ENCODE results near the gene ZNF441. TPM values are rescaled to one million over a fixed set of nuclear protein-coding genes. Genes with fewer than 3 reads are reported as not detected.

ZNF441 gene
- polyA plus RNA-seq = 12.6 and 16.6 TPM in 2 replicates

DNA sequence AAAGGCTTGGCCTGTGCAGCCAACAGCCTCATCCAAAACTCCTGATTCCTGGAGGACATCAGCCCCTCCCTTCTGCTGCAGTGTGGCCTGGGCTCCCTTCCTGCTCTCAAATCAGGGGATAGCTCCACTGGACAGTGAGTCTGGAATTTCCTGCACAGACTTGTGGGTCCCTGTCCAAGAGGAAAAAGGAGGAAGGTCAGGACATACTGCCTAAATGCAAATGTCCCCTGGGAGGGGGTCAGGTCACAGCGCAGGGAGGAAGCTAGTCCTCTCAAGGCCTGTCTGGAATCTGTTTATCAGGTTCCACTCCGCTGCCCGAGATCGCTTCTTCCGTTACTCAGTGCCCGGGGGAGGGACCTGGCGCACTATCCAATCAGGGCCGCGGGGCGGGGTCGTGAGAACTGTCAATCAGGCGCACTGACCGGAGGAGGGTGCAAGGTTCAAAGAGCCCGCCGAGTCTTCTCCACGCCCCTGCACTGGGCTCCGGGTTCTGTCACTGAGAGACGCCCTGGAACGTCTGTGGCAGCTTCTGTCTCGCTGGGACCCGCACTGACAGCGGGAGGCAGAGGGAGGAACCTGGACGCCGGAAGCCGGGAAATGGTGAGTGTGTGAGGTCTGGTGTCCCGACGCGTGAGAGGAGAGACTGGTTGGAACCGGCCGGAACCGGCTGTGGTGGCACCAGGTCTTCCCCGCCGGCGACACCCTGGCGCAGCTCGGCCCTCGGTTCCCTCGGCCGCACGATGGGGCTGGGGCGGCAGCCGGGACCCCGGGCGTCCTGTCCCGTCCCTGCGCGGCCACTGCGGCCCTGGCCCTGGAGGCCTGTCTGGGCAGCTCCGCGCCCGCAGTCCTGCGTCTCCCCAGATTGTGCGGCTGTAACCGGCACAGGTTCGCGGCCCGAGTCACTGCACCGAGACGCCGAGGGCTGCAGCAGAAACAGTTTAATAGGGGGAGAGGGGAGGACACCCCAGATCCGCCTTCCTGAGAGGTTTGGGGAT is at the start of gene ZNF441:
ZNF441 (plus strand) TSS at position 404 of the 995 bp plus-strand sequence; CDS start at position 598, 194 bp downstream.

DNA sequence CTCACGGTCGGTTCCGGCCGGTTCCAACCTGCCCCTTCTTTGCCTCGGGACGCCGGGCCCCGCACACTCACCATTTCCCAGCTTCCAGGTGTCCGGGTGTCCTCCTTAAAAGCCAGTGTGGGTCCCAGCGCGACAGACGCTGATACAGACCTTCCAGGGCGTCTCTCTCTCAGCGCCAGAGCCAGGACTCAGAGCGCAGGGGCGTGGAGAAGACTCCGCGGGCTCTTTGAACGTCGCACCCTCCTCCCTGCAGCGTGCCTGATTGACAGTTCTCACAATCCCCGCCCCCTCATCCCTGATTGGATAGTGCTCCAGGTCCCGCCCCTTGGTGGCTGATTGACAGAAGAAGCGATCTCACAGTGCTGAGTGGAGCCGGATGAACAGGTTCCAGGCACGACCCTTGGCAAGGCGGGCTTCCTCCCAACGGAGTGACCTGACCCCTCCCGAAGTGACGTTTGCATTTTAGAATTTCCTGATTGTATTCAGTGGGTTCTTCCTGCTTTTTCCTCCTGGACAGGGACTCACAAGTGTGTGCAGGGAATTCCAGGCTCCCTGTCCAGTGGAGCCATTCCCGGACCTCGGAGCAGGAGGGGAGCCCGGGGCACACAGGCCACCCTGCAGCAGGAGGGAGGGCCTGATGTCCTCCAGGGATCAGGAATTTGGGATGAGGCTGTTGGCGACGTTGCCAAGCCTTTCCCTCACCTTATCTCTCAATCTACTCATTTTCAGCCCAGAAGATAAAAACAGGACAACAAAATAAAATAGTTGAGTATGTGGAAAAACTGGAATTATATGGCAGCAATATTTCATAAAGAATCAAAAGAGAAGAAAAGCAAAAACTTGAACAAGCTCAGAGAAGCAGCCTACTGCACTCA is 27.8 kb upstream of the ZNF441 start, which contains the start of gene ZNF823:
ZNF823 (minus strand) TSS at position 201 of the 875 bp plus-strand sequence; CDS start at position 74, 127 bp downstream.

DNA sequence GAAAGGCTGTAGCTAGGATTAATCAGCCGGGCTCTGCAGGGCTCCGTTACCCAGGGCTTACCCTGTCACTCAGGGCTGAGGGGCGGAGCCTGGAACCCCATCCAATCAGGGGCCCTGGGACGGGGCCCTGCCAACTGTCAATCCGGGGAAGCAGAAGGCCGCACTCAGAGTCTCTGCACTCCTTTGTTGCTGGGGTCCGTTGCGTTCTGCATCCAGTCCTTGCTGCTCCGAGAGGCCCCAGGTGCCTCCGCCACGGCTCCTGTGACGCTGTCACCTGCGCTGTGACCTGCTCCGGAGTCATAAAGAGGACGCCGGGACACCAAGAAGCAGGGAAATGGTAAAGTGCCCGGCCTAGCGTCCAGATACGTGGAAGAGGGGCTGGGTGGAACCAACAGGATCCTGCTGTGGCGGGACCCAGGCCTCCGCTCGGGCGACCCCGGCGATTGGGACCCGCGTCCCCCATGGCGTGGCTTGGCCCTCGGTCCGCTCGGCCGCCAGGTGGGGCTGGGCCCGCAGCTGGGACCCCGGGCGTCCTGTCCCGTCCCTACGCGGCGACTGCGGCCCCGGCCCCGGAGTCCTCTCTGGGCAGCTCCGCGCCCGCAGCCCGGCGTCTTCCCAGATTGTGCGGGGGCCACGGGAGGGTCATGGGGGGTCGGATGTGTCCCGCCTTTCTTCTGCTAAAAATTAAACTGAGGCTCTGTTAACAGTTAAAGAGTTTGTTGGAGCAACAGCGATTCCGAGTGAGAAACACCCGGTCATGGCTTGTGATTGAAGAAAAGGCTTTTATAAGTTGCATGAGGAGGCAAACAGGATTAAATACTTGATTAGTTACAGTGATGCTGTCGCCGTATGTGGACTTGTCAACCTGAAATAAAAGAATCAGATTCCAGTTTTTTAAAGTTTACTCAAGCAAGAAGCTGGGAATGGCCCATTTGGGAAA is 31.9 kb downstream of the ZNF441 start, which contains the start of gene ZNF491:
ZNF491 (plus strand) TSS at position 133 of the 940 bp plus-strand sequence. CDS start 7,431 bp downstream, outside the sequence.

DNA sequence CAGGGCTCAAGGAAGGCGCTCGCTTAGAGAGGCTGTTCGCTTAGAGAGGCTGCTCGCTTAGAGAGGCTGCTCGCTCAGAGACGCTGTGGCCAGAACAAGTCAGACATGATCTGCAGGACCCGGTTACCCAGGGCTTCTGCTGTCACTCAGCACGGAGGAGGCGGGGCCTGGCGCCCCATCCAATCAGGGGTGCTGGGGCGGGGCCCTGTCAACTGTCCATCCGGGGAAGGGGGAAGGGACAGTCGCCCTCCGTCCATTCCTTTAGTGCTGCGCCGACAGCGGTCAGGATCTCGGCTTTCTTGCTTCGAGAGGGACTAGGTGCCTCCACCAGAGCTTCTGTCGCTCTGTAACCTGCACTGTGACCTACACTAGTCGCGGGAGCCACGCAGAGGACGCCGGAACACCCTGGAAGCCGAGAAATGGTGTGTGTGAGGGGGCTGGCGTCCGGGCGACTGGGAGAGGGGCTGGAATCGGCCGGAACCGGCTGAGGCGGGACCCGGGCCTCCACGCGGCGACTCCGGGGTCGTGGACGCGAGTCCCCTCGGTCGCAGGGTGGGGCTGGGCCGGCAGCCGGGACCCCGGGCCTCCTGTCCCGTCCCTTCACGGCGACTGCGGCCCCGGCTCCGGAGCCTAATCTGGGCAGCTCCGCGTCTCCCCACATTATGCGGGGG is 47.4 kb downstream of the ZNF441 start, which contains the start of gene ZNF440:
ZNF440 (plus strand) TSS at position 245 of the 671 bp plus-strand sequence; CDS start at position 420, 175 bp downstream.

Other genes with a start within 250 kb of the ZNF441 start
- 10.3 and 11.8 TPM in 2 replicates for gene ECSIT, start 237.9 kb upstream of the ZNF441 start, polyA plus RNA-seq
- not detected in 2 replicates for gene CNN1, start 228.1 kb upstream of the ZNF441 start, polyA plus RNA-seq
- gene ELOF1, start 207.8 kb upstream of the ZNF441 start, polyA plus RNA-seq = 17.2 and 21.9 TPM in 2 replicates
- not detected in 2 replicates for gene ACP5, start 189.4 kb upstream of the ZNF441 start, polyA plus RNA-seq
- gene ZNF627, start 169.5 kb upstream of the ZNF441 start, polyA plus RNA-seq = 8.2 and 9.8 TPM in 2 replicates
- 0.57 and 1.6 TPM in 2 replicates for gene ZNF823, start 28.1 kb upstream of the ZNF441 start, polyA plus RNA-seq
- gene ZNF491, start 31.5 kb downstream of the ZNF441 start, polyA plus RNA-seq = 1.4 and 2.3 TPM in 2 replicates
- 3.0 and 3.7 TPM in 2 replicates for gene ZNF440, start 47.3 kb downstream of the ZNF441 start, polyA plus RNA-seq
- 2.2 and 8.2 TPM in 2 replicates for gene ZNF439, start 81.7 kb downstream of the ZNF441 start, polyA plus RNA-seq
- 0.22 and 0.70 TPM in 2 replicates for gene ZNF69, start 120.8 kb downstream of the ZNF441 start, polyA plus RNA-seq
- gene ZNF700, start 158.1 kb downstream of the ZNF441 start, polyA plus RNA-seq = 0.39 and 5.0 TPM in 2 replicates
- gene ZNF763, start 198.0 kb downstream of the ZNF441 start, polyA plus RNA-seq = 0.99 and 2.5 TPM in 2 replicates